OCI-LY3 (cell line): ENCODE measurements around the gene RBPJ.

Source experiments
- H2AFZ ChIP-seq: fragments of 200-600, 300-600 bp; shearing (Covaris generic); 2 replicates; pipeline ENCODE4 v1.6.0; 2014; ENCODE audit warnings: antibody characterized with exemption, low read depth, low read length
- H3K27ac ChIP-seq: fragments of 200-600, 300-600 bp; sonication (generic); 2 replicates; pipeline ENCODE4 v1.5.1; 2014; ENCODE audit warnings: mild to moderate bottlenecking, low read length, moderate library complexity, mixed read lengths
- H3K27me3 ChIP-seq: fragments of 200-600, 300-600 bp; sonication (generic); 2 replicates; pipeline ENCODE4 v1.6.1; 2014; ENCODE audit warnings: low read depth, low read length, mixed read lengths
- H3K36me3 ChIP-seq: fragments of 200-600, 300-600 bp; sonication (generic); replicated peaks from 2 replicates; pipeline ENCODE3; 2014; ENCODE audit warnings: low read depth, low read length, mixed read lengths
- H3K4me1 ChIP-seq: fragments of 300-600, 200-600 bp; sonication (generic); 2 replicates; pipeline ENCODE4 v1.6.1; 2014; ENCODE audit warnings: low read length, mixed read lengths
- H3K4me2 ChIP-seq: fragments of 200-600, 300-600 bp; sonication (generic); 2 replicates; pipeline ENCODE4 v1.6.1; 2014; ENCODE audit warnings: low read length, mixed read lengths
- H3K4me3 ChIP-seq: fragments of 300-600, 200-600 bp; sonication (generic); 2 replicates; pipeline ENCODE4 v1.5.1; 2014; ENCODE audit warnings: antibody characterized with exemption, mild to moderate bottlenecking, low read length, moderate library complexity
- H3K79me2 ChIP-seq: fragments of 300-600, 200-600 bp; shearing (Covaris generic); 2 replicates; pipeline ENCODE4 v1.6.1; 2014; ENCODE audit warnings: mild to moderate bottlenecking, low read length, mixed read lengths
- H3K9ac ChIP-seq: fragments of 300-600, 200-600 bp; shearing (Covaris generic); 2 replicates; pipeline ENCODE4 v1.6.0; 2014; ENCODE audit warnings: mild to moderate bottlenecking, low read length, moderate library complexity
- H3K9me3 ChIP-seq: fragments of 200-600, 300-600 bp; shearing (Covaris generic); 2 replicates; pipeline ENCODE4 v1.6.1; 2014; ENCODE audit warnings: low read length, mixed read lengths; ENCODE audit not compliant: insufficient read depth
- H4K20me1 ChIP-seq: fragments of 200-600, 300-600 bp; sonication (generic); 2 replicates; pipeline ENCODE4 v1.6.1; 2016; ENCODE audit warnings: low read length, mixed read lengths; ENCODE audit not compliant: insufficient read depth
- CTCF ChIP-seq: fragments of 200-600, 300-600 bp; sonication (generic); IDR thresholded peaks from 2 replicates; pipeline ENCODE4 v1.5.1; 2014; ENCODE audit warnings: antibody characterized with exemption, low read length, low read depth
- EZH2phosphoT487 ChIP-seq: fragments of 200-600 bp; shearing (Covaris generic); IDR thresholded peaks from 2 replicates; pipeline ENCODE4 v1.6.1; 2018; ENCODE audit warnings: antibody characterized with exemption, mixed run types, low read depth

Gene RBPJ

GRCh38 chr4:26297219-26297618 lies 23.6 kb upstream of the RBPJ start:
- H3K27ac ChIP-seq, result no peak overlapping the region
- H3K9me3 ChIP-seq, result no peaks in the 10 kb centered on the region
- H3K9ac ChIP-seq, result no peak overlapping the region
- no peak overlapping the region for H2AFZ ChIP-seq
- no peaks in the 10 kb centered on the region for H4K20me1 ChIP-seq
- no peaks in the 10 kb centered on the region for H3K79me2 ChIP-seq
- H3K4me1 ChIP-seq, result peaks cover 36% of the 10 kb centered on the region
- no peak overlapping the region for H3K4me2 ChIP-seq
- TF ChIP-seq EZH2phosphoT487 (no peak), CTCF (no peak)
- no peaks in the 10 kb centered on the region for H3K27me3 ChIP-seq
- no peak overlapping the region for H3K4me3 ChIP-seq
- H3K36me3 ChIP-seq, result no peaks in the 10 kb centered on the region

GRCh38 chr4:26298198-26298947 lies 22.4 kb upstream of the RBPJ start:
- H3K9ac ChIP-seq, result peak overlapping the region; percentile 52
- H3K27me3 ChIP-seq, result no peaks in the 10 kb centered on the region
- H3K4me1 ChIP-seq, result peaks cover 36% of the 10 kb centered on the region
- H2AFZ ChIP-seq, result peak overlapping the region; percentile 84
- TF ChIP-seq EZH2phosphoT487, result no peak
- TF ChIP-seq CTCF, result no peak
- H4K20me1 ChIP-seq, result no peaks in the 10 kb centered on the region
- no peaks in the 10 kb centered on the region for H3K36me3 ChIP-seq
- no peaks in the 10 kb centered on the region for H3K9me3 ChIP-seq
- H3K79me2 ChIP-seq, result no peaks in the 10 kb centered on the region
- H3K4me3 ChIP-seq, result peak overlapping the region; percentile 63
- peak overlapping the region; percentile 57 for H3K4me2 ChIP-seq
- peak overlapping the region; percentile 62 for H3K27ac ChIP-seq

- peak overlapping the region; percentile 63 for H3K4me3 ChIP-seq
- no peaks in the 10 kb centered on the region for H3K36me3 ChIP-seq
- no peaks in the 10 kb centered on the region for H3K27me3 ChIP-seq
- H3K79me2 ChIP-seq, result no peaks in the 10 kb centered on the region
- H3K9ac ChIP-seq, result peak overlapping the region; percentile 52
- no peaks in the 10 kb centered on the region for H4K20me1 ChIP-seq
- TF ChIP-seq CTCF, result no peak
- TF ChIP-seq EZH2phosphoT487, result no peak
- peak overlapping the region; percentile 62 for H3K27ac ChIP-seq
- peak overlapping the region; percentile 57 for H3K4me2 ChIP-seq
- H3K9me3 ChIP-seq, result no peaks in the 10 kb centered on the region
- peak overlapping the region; percentile 84 for H2AFZ ChIP-seq
- H3K4me1 ChIP-seq, result peaks cover 36% of the 10 kb centered on the region
Measured at GRCh38 chr4:26299254-26299882, 21.4 kb upstream of the RBPJ start.
